ENCODE results near the gene SLC12A4. TPM values are rescaled to one million over a fixed set of nuclear protein-coding genes. Genes with fewer than 3 reads are reported as not detected.

The SLC12A4 gene
- total RNA-seq, 4 donors from 2014 or later = 18.1 to 46.4 (median 25.4) TPM

- TF ChIP-seq EP300 (IDR thresholded peaks at IDR 0.05; ENCODE audit: low read depth) (no peak), POLR2AphosphoS5 (IDR thresholded peaks at IDR 0.05) (no peak), POLR2A (IDR thresholded peaks at IDR 0.05) (no peak)
- TF ChIP-seq, protein P1, sequence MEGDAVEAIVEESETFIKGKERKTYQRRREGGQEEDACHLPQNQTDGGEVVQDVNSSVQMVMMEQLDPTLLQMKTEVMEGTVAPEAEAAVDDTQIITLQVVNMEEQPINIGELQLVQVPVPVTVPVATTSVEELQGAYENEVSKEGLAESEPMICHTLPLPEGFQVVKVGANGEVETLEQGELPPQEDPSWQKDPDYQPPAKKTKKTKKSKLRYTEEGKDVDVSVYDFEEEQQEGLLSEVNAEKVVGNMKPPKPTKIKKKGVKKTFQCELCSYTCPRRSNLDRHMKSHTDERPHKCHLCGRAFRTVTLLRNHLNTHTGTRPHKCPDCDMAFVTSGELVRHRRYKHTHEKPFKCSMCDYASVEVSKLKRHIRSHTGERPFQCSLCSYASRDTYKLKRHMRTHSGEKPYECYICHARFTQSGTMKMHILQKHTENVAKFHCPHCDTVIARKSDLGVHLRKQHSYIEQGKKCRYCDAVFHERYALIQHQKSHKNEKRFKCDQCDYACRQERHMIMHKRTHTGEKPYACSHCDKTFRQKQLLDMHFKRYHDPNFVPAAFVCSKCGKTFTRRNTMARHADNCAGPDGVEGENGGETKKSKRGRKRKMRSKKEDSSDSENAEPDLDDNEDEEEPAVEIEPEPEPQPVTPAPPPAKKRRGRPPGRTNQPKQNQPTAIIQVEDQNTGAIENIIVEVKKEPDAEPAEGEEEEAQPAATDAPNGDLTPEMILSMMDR (IDR thresholded peaks at IDR 0.05) = no peak
- no peaks in the 10 kb centered on the region for H3K27me3 ChIP-seq
- H3K4me3 ChIP-seq = no peak overlapping the region
- intact Hi-C loops (cut with DNase I; ENCODE audit: low total_unique reads) (no loop called here), in situ Hi-C loops (cut with MboI; ENCODE audit: low pct_ligation_motif_present in 1 of 4, low pct_unique_long_range_greater_than_20kb in 1 of 4, low sequenced_read_pairs in 3 of 4) (no loop called here)
- H3K36me3 ChIP-seq = no peaks in the 10 kb centered on the region
- 89 to 97% methylated on average over 4 to 40 of the region's 49 CpGs for WGBS, 2 donors (ENCODE audit: low coverage in 1 of 2)
- H3K4me1 ChIP-seq = peaks cover 0 to 20% (median 0%) of the 10 kb centered on the region in 4 donors
- H3K9me3 ChIP-seq = no peaks in the 10 kb centered on the region
- H3K27ac ChIP-seq = no peak overlapping the region
- DNase-seq = no peak
Observed at GRCh38 chr16:67982011-67982696, 13.7 kb upstream of the SLC12A4 start.

DNA sequence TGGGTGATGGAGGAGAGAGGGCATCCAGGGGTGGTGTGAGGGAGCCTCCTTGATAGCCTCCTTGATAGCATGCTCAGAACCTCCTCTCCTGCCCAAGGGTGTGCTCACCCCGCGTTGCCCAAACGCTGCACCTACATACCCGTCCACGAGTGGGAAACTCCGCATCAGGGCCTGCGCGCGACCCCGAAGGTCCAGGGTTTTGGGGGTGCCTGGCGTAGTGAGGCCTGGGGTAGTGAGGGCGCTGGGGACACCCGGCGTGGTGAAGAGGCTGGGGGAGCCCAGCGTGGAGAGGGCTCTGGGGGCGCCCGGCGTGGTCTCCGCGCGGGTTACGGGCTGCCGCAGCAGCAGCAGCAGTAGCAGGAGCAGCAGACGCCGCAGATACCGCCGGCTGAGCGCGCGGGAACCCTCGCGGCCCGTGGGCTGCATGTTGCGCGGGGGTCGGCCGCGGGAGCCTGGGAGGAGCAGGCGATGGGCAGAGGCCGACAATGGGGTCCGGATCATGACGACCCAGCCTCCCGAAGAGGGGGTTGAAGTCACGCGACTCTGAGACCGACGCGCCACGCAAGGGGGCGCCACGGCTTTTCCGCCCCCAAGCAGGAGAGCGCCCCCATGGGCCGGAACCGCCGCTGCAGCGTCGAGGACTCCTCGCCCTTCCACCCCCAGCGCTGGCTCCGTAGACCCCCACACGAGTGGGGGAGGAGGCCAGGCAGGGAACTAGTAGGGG lies 11.7 kb upstream of the SLC12A4 start, which contains the start of gene DPEP3:
DPEP3 (minus strand) TSS at position 545 of the 724 bp plus-strand sequence; CDS start at position 426, 119 bp downstream.
- Histone ChIP-seq H3K4me1 (peaks cover 0 to 13% (median 0%) of the 10 kb centered on the region in 4 donors), H3K4me3 (no peak within 1 kb of the TSS), H3K27me3 (no peaks in the 10 kb centered on the region), H3K27ac (no peak within 1 kb of the TSS), H3K9me3 (no peaks in the 10 kb centered on the region), H3K36me3 (no peaks in the 10 kb centered on the region)
- TF ChIP-seq, protein P1 (IDR thresholded peaks at IDR 0.05) = peak in 1 of 5 experiments; percentile 8
- no peak for TF ChIP-seq EP300 (IDR thresholded peaks at IDR 0.05; ENCODE audit: low read depth)
- in situ Hi-C loops (cut with MboI; ENCODE audit: low pct_ligation_motif_present in 1 of 4, low pct_unique_long_range_greater_than_20kb in 1 of 4, low sequenced_read_pairs in 3 of 4) (no loop called here), intact Hi-C loops (cut with DNase I; ENCODE audit: low total_unique reads) (no loop called here)
- WGBS, 2 donors (ENCODE audit: low coverage in 1 of 2) = 87 to 100% methylated on average over 5 to 62 of the region's 62 CpGs
- DNase-seq = no peak

DNA sequence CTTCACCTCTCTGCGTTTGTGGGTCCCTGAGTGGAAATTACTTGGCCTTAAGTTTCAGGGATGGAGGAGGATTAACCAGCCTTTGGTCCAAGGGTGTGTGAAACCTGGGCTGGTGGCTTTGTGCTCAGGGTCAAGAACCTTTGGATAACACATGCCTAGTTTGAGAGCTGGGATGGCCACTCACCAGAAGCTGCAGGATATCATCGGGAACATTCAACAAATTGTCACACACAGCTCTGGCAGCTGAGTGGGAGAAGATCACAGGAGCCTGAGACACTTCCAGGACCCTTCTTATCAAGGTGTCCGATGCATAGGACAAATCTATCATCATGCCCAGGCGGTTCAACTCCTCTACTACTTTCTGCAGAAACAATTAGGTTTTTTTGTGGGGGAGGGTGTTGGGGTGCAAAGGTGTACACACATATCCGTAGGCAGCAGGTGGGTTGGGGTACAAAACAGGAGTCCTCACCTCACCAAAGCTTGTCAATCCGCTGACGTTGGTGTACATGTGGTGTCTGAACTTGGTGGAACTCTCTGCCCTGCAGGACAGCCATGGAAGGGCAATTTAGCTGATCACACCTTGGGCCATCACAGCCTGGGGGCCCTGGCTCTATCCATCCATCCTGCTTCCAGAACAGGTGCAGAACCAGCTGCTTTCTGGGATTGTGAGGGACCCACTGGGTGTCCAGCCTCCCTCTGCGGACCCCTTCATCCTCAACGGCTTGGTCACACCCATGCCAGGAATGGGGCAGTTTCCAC lies 9.2 kb upstream of the SLC12A4 start:
- TF ChIP-seq, protein P1 (IDR thresholded peaks at IDR 0.05) = no peak
- TF ChIP-seq EP300 (IDR thresholded peaks at IDR 0.05; ENCODE audit: low read depth) (no peak), POLR2A (IDR thresholded peaks at IDR 0.05) (no peak), POLR2AphosphoS5 (IDR thresholded peaks at IDR 0.05) (no peak)
- Histone ChIP-seq H3K27me3 (no peaks in the 10 kb centered on the region), H3K9me3 (no peaks in the 10 kb centered on the region), H3K36me3 (no peaks in the 10 kb centered on the region), H3K4me1 (no peaks in the 10 kb centered on the region), H3K4me3 (no peak overlapping the region), H3K27ac (no peak overlapping the region)
- in situ Hi-C loops (cut with MboI; ENCODE audit: low pct_ligation_motif_present in 1 of 4, low pct_unique_long_range_greater_than_20kb in 1 of 4, low sequenced_read_pairs in 3 of 4) (no loop called here), intact Hi-C loops (cut with DNase I; ENCODE audit: low total_unique reads) (no loop called here)
- 92 to 100% methylated on average over 1 to 9 of the region's 9 CpGs for WGBS, 2 donors (ENCODE audit: low coverage in 1 of 2)
- DNase-seq = no peak

- no peak for DNase-seq
- H3K27me3 ChIP-seq = no peaks in the 10 kb centered on the region
- in situ Hi-C loops (cut with MboI; ENCODE audit: low pct_ligation_motif_present in 1 of 4, low pct_unique_long_range_greater_than_20kb in 1 of 4, low sequenced_read_pairs in 3 of 4) (no loop called here), intact Hi-C loops (cut with DNase I; ENCODE audit: low total_unique reads) (no loop called here)
- TF ChIP-seq, protein P1 (IDR thresholded peaks at IDR 0.05) = no peak
- TF ChIP-seq POLR2A (IDR thresholded peaks at IDR 0.05) (no peak), EP300 (IDR thresholded peaks at IDR 0.05; ENCODE audit: low read depth) (no peak), POLR2AphosphoS5 (IDR thresholded peaks at IDR 0.05) (no peak)
- H3K36me3 ChIP-seq = no peaks in the 10 kb centered on the region
- 75% methylated on average over 4 of the region's 5 CpGs; no CpG with 5 or more reads in 1 of the 2 donors for WGBS, 2 donors (ENCODE audit: low coverage in 1 of 2)
- no peak overlapping the region for H3K4me3 ChIP-seq
- no peaks in the 10 kb centered on the region for H3K9me3 ChIP-seq
- no peaks in the 10 kb centered on the region for H3K4me1 ChIP-seq
- no peak overlapping the region for H3K27ac ChIP-seq
Observed at GRCh38 chr16:67977005-67977404, 8.6 kb upstream of the SLC12A4 start.

All from transverse colon (tissue), 4 donors.